GM12878 (cell line): Measurements from ENCODE around the gene DLG2. TPM values are rescaled to one million over a fixed set of nuclear protein-coding genes. Genes with fewer than 3 reads are reported as not detected.

ENCODE experiments used
- HDAC2 ChIP-seq: fragments of 200-600 bp; sonication (generic); IDR thresholded peaks from 2 replicates; pipeline ENCODE4 v1.6.1; 2017
- HSF1 ChIP-seq: fragments of 150-350 bp; IDR thresholded peaks from 2 replicates; pipeline ENCODE4 v1.6.1; 2014; ENCODE audit warnings: mild to moderate bottlenecking, low read depth, low read length
- IRF3 ChIP-seq: fragments of 450-650 bp; IDR thresholded peaks from 2 replicates; pipeline ENCODE4 v1.6.1; 2014; ENCODE audit warnings: mild to moderate bottlenecking
- JUND ChIP-seq: IDR thresholded peaks from 2 replicates; pipeline ENCODE4 v1.6.1; 2012; ENCODE audit warnings: low read depth, mild to moderate bottlenecking, low read length, improper control_type of control experiment, moderate library complexity
- NFIC ChIP-seq: IDR thresholded peaks from 2 replicates; pipeline ENCODE4 v1.6.1; 2012; ENCODE audit warnings: low read depth, mild to moderate bottlenecking, inconsistent platforms, low read length, moderate library complexity
- NR2F1 ChIP-seq: fragments of 450-650 bp; conservative IDR thresholded peaks from 2 replicates; pipeline ENCODE4 v1.6.1; 2017; ENCODE audit warnings: mild to moderate bottlenecking
- PML ChIP-seq: IDR thresholded peaks from 2 replicates; pipeline ENCODE4 v1.6.1; 2012; ENCODE audit warnings: low read length, inconsistent platforms
- PRDM15 ChIP-seq: fragments of 450-650 bp; formaldehyde crosslinking; IDR thresholded peaks from 2 replicates; pipeline ENCODE4 v1.4.0; 2020; ENCODE audit warnings: mild to moderate bottlenecking, moderate library complexity
- RELA ChIP-seq: fragments of 450-650 bp; IDR thresholded peaks from 2 replicates; pipeline ENCODE4 v1.8.0; 2014; ENCODE audit warnings: borderline replicate concordance; ENCODE audit not compliant: partially characterized antibody
- SP1 ChIP-seq: IDR thresholded peaks from one replicate; pipeline ENCODE4 v1.6.1; 2011; ENCODE audit warnings: low read depth, low read length
- SREBF2 ChIP-seq: IDR thresholded peaks from 2 replicates; pipeline ENCODE4 v1.6.1; 2012; ENCODE audit warnings: mild to moderate bottlenecking, low read length
- polyA plus RNA-seq, 11 experiments: library from polyadenylated mRNA; depleted of rRNA in 4 of 11; unstranded in 6 of 11; stranded (reverse) in 5 of 11; fragments of >200 nt; fragmentation: Nextera tagmentation in 4 of 11; fragmentation: Illumina TruSeq in 1 of 11; extraction: Ambion mirVana in 4 of 11; extraction: Trizol in 1 of 11; gene quantifications; 1 replicate in 1 of 11; 2 replicates in 10 of 11; pipeline versions ENCODE4 v1.2.1 to v1.2.3, GENCODE V29; 2011 to 2016; ENCODE audit warnings: inconsistent platforms in 2 of 11, missing spikeins in 2 of 11, low read depth in 1 of 11
- total RNA-seq, 4 experiments: library from RNA; depleted of rRNA in 3 of 4; stranded (reverse); fragments of >200 nt in 3 of 4; fragmentation: Illumina TruSeq in 1 of 4; extraction: Trizol in 1 of 4; gene quantifications; 2 replicates each; pipeline versions ENCODE4 v1.2.1 to v1.2.3, GENCODE V29; 2013 to 2021

DLG2 gene
- total and polyA plus RNA-seq, 10 of the 15 experiments (the other 5 are each of a cell fraction or from before 2014, with no cell fraction given): 0.09 to 0.98 (median 0.35) TPM

GRCh38 chr11:85444479-85444878 is 182.7 kb downstream of the DLG2 start (continued):
- no peak for TF ChIP-seq PRDM15
- TF ChIP-seq NFIC: no peak
- TF ChIP-seq SREBF2: no peak
- no peak for TF ChIP-seq IRF3
- no peak for TF ChIP-seq NR2F1
- TF ChIP-seq HDAC2: no peak
- no peak for TF ChIP-seq PML
- TF ChIP-seq HSF1: no peak
- TF ChIP-seq JUND: no peak
- TF ChIP-seq RELA: no peak
- no peak for TF ChIP-seq SP1
- TF ChIP-seq, all 136 proteins: peak for 0
